Retinal pigment epithelial cell (primary cell): ENCODE data around the gene PPTC7.
A peak's percentile ranks its signal among the peaks of the same experiment; 100 is the strongest.

Source experiments
- DNase-seq: peaks from one replicate; pipeline ENCODE4 v3.0.0-alpha.2; 2010; ENCODE audit warnings: low read depth
- H3K4me3 ChIP-seq: 2 replicates; pipeline ENCODE4 v1.5.1; 2011; ENCODE audit warnings: mild to moderate bottlenecking, low read length, control low read depth, moderate library complexity
- TF ChIP-seq, protein P1 (sequence below): conservative IDR thresholded peaks from 2 replicates; pipeline ENCODE4 v1.5.1; 2011; ENCODE audit warnings: low read depth, low read length, control low read depth, inconsistent platforms

Gene PPTC7, protein sequence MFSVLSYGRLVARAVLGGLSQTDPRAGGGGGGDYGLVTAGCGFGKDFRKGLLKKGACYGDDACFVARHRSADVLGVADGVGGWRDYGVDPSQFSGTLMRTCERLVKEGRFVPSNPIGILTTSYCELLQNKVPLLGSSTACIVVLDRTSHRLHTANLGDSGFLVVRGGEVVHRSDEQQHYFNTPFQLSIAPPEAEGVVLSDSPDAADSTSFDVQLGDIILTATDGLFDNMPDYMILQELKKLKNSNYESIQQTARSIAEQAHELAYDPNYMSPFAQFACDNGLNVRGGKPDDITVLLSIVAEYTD

DNA sequence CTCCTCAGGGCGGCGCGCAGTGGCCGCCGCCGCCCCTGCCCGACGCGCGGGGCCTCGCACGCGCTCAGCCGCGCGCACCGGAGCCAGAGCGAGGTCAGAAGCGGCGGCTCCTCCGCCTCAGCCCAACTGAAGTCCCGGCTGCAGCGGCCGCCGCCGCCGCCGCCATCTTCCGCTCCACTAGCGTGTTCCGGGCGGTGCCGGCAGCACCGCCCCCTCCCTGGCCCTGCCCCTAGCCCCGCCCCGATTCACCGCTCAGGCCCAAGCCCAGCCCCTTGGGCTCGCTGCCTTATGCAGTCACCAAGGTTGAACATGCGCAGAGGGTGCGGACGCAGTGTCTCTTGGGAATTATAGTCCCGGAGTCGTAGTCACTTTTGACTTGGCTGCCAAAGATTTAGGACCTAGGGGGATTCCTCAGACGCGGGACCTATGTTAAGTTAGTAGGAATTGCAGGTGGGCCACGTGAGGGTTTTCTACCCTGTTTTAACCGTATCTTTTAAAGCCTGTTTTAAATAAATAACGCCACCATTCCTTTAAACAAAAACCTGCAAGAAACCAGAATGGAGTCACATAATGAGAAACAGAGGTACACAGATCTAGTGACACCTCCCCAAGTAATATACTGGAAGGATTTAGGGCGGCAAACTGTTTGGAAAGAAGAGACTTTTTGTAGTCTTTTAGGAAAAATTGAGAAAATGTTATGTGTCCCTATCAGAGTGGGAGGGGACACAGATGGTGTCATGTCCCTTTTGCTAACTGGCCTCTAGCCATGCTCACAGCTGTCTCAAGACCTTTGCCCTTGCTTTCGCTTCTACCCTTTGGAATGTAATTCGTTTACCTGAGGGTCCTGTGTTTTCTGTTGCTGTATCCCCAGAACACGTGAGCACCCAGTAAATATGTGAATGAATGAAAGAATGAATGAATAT is at the start of gene PPTC7:
PPTC7 (minus strand) TSS at position 182 of the 923 bp plus-strand sequence. CDS start 287 bp downstream, outside the sequence.
- peak within 1 kb of the TSS; percentile 86 for H3K4me3 ChIP-seq
- TF ChIP-seq, protein P1, sequence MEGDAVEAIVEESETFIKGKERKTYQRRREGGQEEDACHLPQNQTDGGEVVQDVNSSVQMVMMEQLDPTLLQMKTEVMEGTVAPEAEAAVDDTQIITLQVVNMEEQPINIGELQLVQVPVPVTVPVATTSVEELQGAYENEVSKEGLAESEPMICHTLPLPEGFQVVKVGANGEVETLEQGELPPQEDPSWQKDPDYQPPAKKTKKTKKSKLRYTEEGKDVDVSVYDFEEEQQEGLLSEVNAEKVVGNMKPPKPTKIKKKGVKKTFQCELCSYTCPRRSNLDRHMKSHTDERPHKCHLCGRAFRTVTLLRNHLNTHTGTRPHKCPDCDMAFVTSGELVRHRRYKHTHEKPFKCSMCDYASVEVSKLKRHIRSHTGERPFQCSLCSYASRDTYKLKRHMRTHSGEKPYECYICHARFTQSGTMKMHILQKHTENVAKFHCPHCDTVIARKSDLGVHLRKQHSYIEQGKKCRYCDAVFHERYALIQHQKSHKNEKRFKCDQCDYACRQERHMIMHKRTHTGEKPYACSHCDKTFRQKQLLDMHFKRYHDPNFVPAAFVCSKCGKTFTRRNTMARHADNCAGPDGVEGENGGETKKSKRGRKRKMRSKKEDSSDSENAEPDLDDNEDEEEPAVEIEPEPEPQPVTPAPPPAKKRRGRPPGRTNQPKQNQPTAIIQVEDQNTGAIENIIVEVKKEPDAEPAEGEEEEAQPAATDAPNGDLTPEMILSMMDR = no peak
- peak; percentile 79 for DNase-seq

DNA sequence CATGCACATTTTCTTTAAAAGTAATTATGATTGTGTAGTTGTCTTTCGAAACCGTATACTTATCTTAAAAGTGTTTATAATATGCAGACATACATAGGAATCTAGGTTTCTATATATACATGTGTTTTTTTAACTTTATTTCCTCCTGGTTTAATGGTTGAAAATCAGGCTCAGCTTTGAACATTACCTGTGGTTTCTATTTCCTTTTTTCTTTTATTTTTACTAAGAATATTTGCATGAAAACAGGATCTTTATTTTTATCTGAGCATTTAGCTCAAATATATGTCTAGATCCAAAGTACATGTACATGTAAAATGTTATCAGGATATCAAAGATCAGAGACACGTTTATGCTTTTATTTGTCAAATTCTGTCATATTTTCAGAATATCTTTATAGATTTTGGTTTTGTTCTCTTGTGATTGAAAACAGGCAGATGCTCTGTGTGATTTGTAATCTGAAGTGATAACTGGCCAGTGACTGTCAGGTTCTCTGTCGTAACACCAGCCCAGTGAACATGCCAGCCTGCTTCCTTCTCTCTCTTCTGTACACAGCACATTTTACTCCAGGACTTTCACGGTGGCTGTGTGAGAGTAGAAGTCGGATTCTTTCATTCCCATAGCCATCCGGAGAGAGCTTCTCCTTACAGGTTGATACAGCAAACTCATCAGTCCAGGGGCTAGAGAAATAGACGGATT is 44.5 kb upstream of the PPTC7 start:
- TF ChIP-seq, protein P1 = no peak
- no peak for DNase-seq
- no peak overlapping the region for H3K4me3 ChIP-seq

DNA sequence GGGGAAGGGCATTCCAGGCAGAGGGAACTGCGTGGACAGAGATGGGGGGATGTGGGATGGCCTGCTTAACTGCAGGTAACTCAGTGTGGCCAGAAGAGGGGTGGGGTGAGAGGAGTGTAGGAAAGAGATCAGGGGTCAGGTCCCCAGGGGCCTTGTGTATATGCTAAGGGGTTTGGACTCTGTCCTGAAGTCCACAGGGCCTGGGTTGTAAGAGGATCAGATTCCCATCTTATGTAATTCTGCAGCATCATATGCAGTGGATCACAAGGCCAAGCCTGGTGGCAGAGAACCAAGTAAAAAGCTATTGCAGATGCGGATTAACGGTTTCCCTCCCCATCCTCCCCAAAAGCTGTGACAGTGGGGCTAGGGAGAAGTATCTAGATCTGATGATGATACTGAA is 39.5 kb upstream of the PPTC7 start:
- DNase-seq = no peak
- TF ChIP-seq, protein P1 = no peak

DNA sequence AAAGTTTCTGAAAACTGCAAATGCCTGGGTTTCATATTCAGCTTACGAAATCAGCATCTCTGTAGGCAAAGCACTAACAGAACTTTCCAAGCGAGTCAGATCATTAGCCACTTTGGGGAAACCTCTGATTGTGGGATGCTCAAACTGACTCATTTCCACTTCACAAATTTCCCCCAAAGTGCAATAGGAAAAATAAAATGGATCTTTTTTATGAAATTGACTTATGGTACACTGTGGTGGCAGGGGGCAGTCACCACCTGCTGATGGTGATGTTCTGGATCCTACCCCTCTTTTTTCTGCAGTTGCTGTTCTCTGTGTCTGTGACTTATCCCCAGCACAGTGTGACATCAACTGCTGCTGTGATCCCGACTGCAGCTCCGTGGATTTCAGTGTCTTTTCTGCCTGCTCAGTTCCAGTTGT is 36.4 kb upstream of the PPTC7 start:
- H3K4me3 ChIP-seq = no peak overlapping the region
- TF ChIP-seq, protein P1 = no peak
- DNase-seq = no peak

More for the DNA sequence above, 39.5 kb upstream of the PPTC7 start:
- no peak overlapping the region for H3K4me3 ChIP-seq

DNA sequence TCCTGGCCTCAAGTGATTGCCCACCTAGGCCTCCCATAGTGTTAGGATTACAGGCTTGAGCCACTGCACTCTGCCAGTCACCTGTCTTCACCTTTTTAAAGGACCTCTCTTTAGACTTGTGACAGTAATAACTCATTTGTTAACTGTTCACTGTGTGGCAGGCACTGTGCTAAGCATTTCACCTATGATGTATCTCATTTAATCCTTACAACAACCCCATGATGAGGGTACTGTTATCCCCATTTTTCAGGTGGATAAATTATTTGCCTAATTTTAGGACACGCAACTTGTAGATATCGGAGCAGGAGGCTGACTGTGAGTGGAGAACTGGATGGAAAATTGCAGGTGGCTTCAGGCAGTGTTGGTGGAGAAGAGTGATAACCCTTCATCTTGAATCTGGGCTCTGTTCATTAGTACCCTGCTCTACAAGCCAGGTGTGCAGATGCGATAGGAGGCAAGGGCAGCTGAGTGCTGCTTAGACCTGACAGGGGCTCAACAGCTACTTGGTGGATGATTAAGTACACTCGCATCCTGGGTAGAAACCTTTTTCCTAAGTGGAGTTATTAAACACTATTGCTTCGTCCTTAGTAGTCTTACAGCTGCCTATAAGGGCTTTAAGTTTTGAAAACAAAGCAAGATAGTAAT is 33.5 kb upstream of the PPTC7 start:
- TF ChIP-seq, protein P1 = no peak
- H3K4me3 ChIP-seq = no peak overlapping the region
- DNase-seq = no peak

DNA sequence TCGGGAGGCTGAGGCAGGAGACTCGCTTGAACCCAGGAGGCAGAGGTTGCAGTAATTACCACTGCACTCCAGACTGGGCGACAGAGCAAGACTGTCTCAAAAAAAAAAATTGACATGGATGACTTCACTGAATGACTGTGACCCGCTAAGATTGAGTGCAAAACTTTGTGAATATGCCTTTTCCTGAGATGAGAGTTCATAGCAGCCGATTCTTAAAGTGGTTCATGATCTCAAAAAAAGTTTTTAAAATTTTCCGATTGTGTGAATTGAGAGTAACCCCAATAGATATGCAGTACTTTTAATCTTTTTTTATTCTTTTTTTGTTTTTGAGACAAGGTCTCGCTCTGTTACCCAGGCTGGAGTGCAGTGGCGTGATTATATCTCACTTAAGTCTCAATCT is 32.1 kb upstream of the PPTC7 start:
- H3K4me3 ChIP-seq = no peak overlapping the region
- TF ChIP-seq, protein P1 = no peak
- DNase-seq = no peak
